GM12891 (cell line): ENCODE measurements around the gene RNF169.

Experiments used
- POLR2A ChIP-seq: IDR thresholded peaks from 2 replicates; pipeline ENCODE4 v1.6.1; 2011; ENCODE audit warnings: low read depth, low read length, control low read depth
- POLR2AphosphoS5 ChIP-seq: IDR thresholded peaks from 2 replicates; pipeline ENCODE4 v1.6.1; 2011; ENCODE audit warnings: low read depth, low read length, control low read depth
- SPI1 ChIP-seq: IDR thresholded peaks from 2 replicates; pipeline ENCODE4 v1.6.1; 2011; ENCODE audit warnings: low read depth, low read length, control low read depth
- TAF1 ChIP-seq: IDR thresholded peaks from 2 replicates; pipeline ENCODE4 v1.6.1; 2011; ENCODE audit warnings: low read depth, low read length, control low read depth

- TF ChIP-seq POLR2AphosphoS5, result no peak
- TF ChIP-seq POLR2A, result no peak
- TF ChIP-seq SPI1, result 0 out of 2 replicates have a peak, but pooled peaks have one; percentile 3
- no peak for TF ChIP-seq TAF1
These were observed 27.9 kb downstream of the RNF169 start for GRCh38 chr11:74776546-74776945.
